Activated CD8-positive, alpha-beta memory T cell treated with anti-CD3 and anti-CD28 coated beads, Interleukin-2, amount 50 U/mL, for 1 hour (primary cell): Measurements from ENCODE around the gene PRAMEF20.
"Not testable (repeated sequence)": the region's sequence is repeated elsewhere in the genome, so short reads cannot be mapped to it uniquely, and the experiment has no call there.

Experiments used
- DNase-seq: peaks from one replicate; pipeline ENCODE4 v3.0.0-alpha.2; 2020; ENCODE audit errors: extremely low read depth

Gene PRAMEF20

GRCh38 chr1:13410150-13410549, at the start of gene PRAMEF20:
Gene PRAMEF20, plus strand, starts transcription at chr1:13410450. Its CDS starts 5,905 bp downstream, at chr1:13416355.
- DNase-seq, result not testable (repeated sequence)

- not testable (repeated sequence) for DNase-seq
Measured at GRCh38 chr1:13362364-13362763, 47.9 kb upstream of the PRAMEF20 start.

- DNase-seq, result not testable (repeated sequence)
Measured at GRCh38 chr1:13364928-13365327, 45.3 kb upstream of the PRAMEF20 start.

DNA sequence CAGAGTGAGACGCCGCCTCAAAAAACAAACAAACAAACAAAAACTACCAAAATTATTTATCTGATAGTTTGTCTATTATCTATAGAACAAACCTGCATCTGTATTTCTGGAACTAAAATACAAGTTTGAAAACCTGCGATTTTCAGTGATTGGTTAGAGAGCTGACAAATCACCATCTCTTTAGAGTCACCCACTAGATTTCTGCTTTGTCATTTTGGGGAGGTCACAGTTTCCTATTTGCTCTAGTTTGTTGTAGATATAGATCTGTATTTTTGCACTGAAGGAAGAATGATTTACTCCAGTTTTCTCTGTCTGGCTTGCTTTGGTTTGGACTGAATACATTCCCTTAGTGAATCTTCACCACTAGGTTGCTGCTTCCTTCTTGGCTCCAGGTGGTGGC, 43.7 kb upstream of the PRAMEF20 start:
- DNase-seq, result not testable (repeated sequence)

GRCh38 chr1:13368544-13368943, 41.7 kb upstream of the PRAMEF20 start:
- not testable (repeated sequence) for DNase-seq

DNA sequence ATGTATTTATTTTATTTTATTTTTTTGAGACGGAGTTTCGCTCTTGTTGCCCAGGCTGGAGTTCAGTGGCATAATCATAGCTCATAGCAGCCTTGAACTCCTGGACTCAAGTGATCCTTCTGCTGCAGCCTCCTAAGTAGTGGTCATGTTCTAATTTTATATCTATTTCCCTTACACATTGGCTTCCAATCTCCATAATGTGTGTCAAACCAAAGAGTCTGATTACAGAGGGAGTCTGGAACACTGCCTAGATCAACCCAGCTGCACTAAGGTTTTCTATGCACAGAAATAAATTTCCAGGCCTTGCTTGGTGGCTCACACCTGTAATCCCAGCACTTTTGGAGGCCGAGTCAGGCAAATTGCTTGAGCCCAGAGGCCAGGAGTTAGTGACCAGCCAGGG, 31.3 kb upstream of the PRAMEF20 start:
- DNase-seq, result not testable (repeated sequence)

GRCh38 chr1:13380380-13380779, 29.9 kb upstream of the PRAMEF20 start:
- not testable (repeated sequence) for DNase-seq

DNA sequence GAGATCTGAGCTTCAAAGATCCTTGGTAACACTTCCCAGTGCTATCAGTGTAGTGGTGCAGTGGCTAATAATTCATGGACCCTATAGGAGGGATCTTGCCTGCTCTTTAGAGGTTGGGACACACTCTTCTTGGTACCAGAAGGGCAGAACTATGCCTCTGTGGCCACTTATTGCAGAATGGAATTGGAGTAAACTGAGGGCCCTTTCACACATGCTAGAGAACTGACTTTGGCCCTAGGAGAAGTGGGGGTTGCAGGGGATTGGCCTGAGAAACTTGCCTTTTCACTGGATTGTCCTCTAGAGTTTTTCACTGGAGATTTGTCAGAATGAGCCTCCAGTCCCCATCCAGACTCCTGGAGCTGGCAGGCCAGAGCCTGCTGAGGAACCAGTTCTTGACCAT, 20.9 kb upstream of the PRAMEF20 start, which contains the start of gene PRAMEF17:
Gene PRAMEF17, plus strand, starts transcription at position 301 of the 400 bp plus-strand sequence. Its CDS starts 26 bp downstream, at position 327.
- not testable (repeated sequence) for DNase-seq

DNA sequence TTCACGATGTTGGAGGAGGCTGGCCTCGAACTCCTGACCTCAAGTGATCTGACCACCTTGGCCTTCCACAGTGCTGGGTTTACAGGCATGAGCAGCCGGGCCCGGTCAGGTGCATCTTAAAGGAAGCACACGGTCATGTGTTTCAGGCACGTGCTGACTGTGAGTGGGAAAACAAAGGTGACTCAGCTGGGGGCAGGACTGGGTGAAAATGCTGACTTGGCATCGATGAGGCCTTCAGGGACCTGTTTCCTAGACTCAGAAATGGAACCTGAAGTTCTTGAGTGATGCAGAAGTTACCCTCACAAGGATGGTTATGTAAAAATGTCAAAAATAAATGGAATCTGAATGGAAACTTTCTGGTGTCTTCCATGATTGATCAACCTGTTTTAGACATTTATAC, 17.2 kb upstream of the PRAMEF20 start:
- DNase-seq, result not testable (repeated sequence)

GRCh38 chr1:13394761-13395160, 15.5 kb upstream of the PRAMEF20 start:
- not testable (repeated sequence) for DNase-seq

DNA sequence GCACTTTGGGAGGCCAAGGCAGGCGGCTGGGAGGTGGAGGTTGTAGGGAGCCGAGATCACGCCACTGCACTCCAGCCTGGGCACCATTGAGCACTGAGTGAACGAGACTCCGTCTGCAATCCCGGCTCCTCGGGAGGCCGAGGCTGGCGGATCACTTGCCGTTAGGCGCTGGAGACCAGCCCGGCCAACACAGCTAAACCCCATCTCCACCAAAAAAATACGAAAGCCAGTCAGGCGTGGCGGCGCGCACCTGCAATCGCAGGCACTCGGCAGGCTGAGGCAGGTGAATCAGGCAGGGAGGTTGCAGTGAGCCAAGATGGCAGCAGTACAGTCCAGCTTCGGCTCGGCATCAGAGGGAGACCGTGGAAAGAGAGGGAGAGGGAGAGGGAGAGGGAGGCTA, 14.9 kb upstream of the PRAMEF20 start:
- not testable (repeated sequence) for DNase-seq

- DNase-seq, result no peak
Measured at GRCh38 chr1:13407811-13408210, 2.4 kb upstream of the PRAMEF20 start.

DNA sequence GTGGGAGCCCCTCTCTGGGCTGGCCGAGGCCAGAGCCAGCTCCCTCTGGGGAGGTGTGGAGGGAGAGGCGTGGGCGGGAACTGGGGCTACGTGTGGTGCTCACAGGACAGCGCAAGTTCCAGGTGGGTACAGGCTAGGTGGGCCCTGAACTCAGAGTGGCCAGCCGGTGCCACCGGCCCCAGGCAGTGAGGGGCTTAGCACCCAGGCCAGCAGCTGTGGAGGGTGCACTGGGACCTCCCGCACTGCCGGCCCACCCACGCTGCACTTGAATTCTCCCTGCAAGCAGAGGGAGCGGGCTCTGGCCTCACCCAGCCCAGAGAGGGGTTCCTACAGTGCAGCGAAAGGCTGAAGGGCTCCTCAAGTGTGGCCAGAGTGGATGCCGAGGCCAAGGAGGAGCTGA, 20.2 kb downstream of the PRAMEF20 start:
- no peak for DNase-seq

GRCh38 chr1:13432251-13432650, 22.0 kb downstream of the PRAMEF20 start:
- no peak for DNase-seq

DNA sequence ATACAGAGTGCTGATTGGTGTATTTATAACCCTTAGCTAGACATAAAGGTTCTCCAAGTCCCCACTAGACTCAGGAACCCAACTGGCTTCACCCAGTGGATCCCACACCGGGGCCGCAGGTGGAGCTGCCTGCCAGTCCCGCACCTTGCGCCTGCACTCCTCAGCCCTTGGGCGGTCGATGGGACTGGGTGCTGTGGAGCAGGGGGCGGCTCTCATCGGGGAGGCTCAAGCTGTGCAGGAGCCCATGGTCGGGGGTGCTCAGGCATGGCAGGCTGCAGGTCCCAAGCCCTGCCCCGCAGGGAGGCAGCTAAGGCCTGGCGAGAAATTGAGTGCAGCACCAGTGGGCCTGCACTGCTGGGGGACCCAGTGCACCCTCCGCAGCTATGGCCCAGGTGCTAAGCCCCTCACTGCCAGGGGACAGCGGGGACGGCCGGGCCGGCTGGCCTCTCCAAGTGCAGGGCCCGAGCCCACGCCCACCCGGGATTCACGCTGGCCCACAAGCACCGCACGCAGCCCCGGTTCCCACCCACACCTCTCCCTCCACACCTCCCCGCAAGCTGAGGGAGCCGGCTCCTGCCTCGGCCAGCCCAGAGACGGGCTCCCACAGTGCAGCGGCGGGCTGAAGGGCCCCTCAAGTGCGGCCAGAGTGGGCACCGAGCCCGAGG, 23.6 kb downstream of the PRAMEF20 start:
- not testable (repeated sequence) for DNase-seq

GRCh38 chr1:13435458-13435857, 25.2 kb downstream of the PRAMEF20 start:
- no peak for DNase-seq

DNA sequence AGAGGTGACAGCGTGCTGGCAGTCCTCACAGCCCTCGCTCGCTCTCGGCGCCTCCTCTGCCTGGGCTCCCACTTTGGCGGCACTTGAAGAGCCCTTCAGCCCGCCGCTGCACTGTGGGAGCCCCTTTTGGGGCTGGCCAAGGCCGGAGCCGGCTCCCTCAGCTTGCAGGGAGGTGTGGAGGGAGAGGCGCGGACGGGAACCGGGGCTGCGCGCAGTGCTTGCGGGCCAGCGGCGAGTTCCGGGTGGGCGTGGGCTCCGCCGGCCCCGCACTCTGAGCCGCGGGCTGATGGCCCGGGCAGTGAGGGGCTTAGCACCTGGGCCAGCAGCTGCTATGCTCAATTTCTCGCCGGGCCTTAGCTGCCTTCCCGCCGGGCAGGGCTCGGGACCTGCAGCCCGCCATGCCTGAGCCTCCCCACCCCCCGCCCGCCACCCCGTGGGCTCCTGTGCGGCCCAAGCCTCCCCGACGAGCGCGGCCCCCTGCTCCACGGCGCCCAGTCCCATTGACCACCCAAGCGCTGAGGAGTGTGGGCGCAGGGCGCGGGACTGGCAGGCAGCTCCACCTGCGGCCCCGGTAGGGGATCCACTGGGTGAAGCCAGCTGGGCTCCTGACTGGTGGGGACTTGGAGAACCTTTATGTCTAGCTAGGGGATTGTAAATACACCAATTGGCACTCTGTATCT, 29.0 kb downstream of the PRAMEF20 start:
- not testable (repeated sequence) for DNase-seq

DNA sequence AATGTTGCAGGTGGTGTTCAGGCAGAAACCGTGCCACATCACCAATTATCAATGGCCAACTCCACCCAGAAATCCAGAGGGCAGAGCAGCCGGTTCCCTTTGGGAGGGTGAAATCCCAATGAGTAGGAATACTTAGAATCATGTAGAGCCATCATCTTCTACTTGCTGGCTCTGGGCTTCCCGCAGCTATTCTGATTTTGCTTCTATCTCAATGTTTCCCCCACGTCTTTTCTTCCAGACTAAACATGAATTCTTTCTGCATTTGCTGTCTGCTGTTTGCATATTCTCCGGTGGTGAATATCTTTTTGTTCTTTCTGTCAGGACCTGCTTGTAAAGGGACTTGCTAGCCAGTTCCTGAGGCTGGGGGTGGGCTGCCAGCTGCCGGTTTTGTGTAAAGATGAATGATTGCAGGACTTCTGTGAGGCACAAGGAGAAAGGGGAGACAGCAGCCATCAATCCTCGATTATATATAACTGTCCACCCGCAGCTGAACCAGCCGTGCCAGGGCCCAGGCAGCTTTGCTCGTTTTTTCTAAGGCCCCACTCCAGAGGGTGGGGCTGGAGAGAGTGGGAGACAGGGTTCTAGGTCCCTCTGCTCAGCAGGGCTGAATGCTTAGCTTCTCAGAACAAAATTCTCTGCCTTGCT, 33.2 kb downstream of the PRAMEF20 start:
- no peak for DNase-seq

DNA sequence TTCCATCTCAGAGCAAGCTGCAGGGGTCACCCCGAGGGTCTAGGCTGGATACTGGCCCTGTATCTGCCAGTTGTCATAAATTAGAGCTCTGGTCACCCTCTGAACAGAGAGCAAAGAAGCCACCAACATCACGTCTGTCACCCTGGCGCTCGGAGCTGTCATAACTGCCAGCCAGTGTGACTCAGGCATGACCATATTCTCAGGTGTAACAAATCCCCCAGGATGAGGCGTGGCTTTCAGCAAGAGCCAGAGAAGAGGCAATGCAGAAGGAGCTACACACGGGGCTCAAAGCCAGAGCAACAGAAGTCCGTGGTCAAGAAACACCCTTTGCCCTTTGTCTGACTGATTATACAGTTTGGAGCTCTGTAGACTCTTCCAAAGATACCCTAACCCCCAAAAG, 40.0 kb downstream of the PRAMEF20 start:
- DNase-seq, result no peak

DNA sequence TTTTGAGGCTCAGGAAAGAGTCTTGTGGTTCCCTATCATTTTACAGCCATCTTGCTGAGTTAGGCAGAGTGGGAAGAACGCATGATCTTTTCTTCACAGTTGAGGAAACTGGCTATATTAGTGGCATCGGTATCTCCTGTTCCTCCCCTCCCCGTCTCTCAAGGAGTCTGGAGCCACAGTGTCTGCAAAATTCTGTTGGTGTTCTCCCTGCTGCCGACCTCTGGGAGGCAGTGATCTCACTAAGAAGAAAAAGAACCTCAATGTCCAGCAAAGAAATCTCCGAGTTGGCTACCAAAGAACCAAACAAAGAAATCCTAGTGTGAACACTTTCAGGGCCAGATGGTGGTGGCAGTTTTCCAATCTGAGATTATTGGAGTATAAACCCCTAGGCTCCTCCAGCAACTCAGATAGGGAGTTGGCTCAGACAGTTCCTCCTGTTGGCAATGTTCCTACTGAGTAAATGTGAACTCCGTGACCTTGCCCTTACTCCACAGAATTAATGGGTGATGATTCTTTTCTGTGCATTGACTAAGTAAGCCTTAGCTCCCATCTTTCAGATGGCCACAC, 41.2 kb downstream of the PRAMEF20 start:
- no peak for DNase-seq

DNA sequence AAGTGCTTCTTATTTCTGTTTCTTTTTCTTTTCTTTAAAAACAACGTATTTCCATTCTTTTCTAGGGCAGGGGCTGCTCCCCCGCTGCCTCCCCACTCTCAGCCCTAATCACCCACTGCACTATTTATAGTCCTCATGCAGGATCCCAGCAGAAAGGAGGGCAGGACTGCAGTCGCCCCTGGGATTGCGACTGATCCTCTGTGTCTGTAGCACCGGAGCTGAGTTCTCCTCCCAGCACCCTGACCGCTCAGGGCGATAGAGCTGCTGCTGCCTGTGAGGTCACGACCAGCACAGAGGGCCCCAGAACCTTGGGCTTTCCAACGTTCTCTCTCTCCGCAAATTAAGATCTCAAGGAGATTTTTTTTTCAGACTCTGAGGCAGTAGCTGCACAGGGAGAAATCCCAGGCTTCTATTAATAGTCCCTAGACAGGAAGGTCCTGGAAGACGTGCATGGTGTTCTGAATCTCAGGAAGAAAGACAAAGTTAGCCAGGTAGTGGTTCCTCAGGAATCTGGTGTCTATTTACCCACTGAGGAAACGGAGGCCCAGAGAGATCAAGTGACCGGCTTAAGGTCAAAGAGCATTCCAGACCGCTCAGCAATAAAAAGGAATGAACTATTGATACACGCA, 46.8 kb downstream of the PRAMEF20 start:
- DNase-seq, result no peak

DNA sequence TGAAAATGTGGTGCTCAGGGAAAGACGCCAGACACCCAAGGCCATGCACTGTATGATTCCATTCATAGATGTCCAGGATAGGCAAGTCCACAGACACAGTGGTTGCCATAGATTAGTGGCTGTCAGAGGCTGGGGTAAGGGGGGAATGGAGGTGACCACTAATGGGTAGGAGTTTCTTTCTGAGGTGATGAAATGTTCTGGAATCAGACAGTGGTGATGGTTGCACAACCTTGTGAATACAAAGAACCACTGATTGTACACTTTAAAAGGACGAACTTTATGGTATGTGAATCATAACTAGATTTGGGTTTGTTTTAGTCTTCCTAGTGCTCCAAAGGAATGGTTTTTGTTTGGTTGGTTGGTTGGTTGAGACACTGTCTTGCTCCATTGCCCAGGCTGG, 51.7 kb downstream of the PRAMEF20 start:
- DNase-seq, result no peak
